Choroid plexus epithelial cell (primary cell): ENCODE data around the gene GNB1.
"Not testable (repeated sequence)": the region's sequence is repeated elsewhere in the genome, so short reads cannot be mapped to it uniquely, and the experiment has no call there.

Experiments used
- DNase-seq: peaks from one replicate; pipeline ENCODE4 v3.0.0-alpha.2; 2010; ENCODE audit warnings: low read depth
- H3K4me3 ChIP-seq: 2 replicates; pipeline ENCODE4 v1.5.1; 2011; ENCODE audit warnings: low read depth, mild to moderate bottlenecking, control low read depth, low read length, moderate library complexity
- CTCF ChIP-seq: conservative IDR thresholded peaks from 2 replicates; pipeline ENCODE4 v1.5.1; 2011; ENCODE audit warnings: low read depth, mild to moderate bottlenecking, control low read depth, inconsistent platforms, low read length, moderate library complexity

GNB1 gene

GRCh38 chr1:1875932-1876331 is 15.0 kb downstream of the GNB1 start:
- no peak for DNase-seq
- TF ChIP-seq CTCF: no peak
- H3K4me3 ChIP-seq: no peak overlapping the region

- no peak for TF ChIP-seq CTCF
- H3K4me3 ChIP-seq: no peak overlapping the region
- no peak for DNase-seq
These were observed 16.0 kb downstream of the GNB1 start for GRCh38 chr1:1874901-1875300.

GRCh38 chr1:1873186-1873585 is 17.7 kb downstream of the GNB1 start:
- no peak for TF ChIP-seq CTCF
- no peak overlapping the region for H3K4me3 ChIP-seq
- DNase-seq: no peak

- H3K4me3 ChIP-seq: no peak overlapping the region
- no peak for TF ChIP-seq CTCF
- no peak for DNase-seq
These were observed 18.4 kb downstream of the GNB1 start for GRCh38 chr1:1872329-1872994.

GRCh38 chr1:1869469-1869868 is 21.4 kb downstream of the GNB1 start:
- TF ChIP-seq CTCF: no peak
- H3K4me3 ChIP-seq: no peak overlapping the region
- DNase-seq: no peak

- H3K4me3 ChIP-seq: no peak overlapping the region
- TF ChIP-seq CTCF: no peak
- DNase-seq: no peak
These were observed 23.7 kb downstream of the GNB1 start for GRCh38 chr1:1867164-1867563.

GRCh38 chr1:1862905-1863547 is 27.9 kb downstream of the GNB1 start:
- H3K4me3 ChIP-seq: no peak overlapping the region
- TF ChIP-seq CTCF: no peak
- no peak for DNase-seq

GRCh38 chr1:1861761-1862310 is 29.1 kb downstream of the GNB1 start:
- H3K4me3 ChIP-seq, DNase-seq: not testable (repeated sequence)
